ENCODE data around the gene MMP20.

The MMP20 gene

GRCh38 chr11:102622258-102622657, 2.9 kb downstream of the MMP20 start:
- Histone ChIP-seq H3K4me1 (ENCODE audit: insufficient read depth, low read length, severe bottlenecking) (no peaks in the 10 kb centered on the region), H3K27ac (ENCODE audit: low read depth, low read length, poor library complexity, severe bottlenecking) (no peak overlapping the region), H2AFZ (ENCODE audit: low read length) (no peak overlapping the region), H3K9me3 (ENCODE audit: low read length) (no peaks in the 10 kb centered on the region), H3K9me2 (ENCODE audit: low read depth, low read length) (no peaks in the 10 kb centered on the region), H3K36me3 (ENCODE audit: insufficient read depth, low read length) (no peaks in the 10 kb centered on the region), H3F3A (ENCODE audit: insufficient read depth, low read length) (no peaks in the 10 kb centered on the region), H3K27me3 (ENCODE audit: insufficient read depth, low read length) (no peaks in the 10 kb centered on the region; the same call in 1 of the 2 replicates), H3K4me3 (ENCODE audit: low read depth, low read length, poor library complexity, severe bottlenecking) (no peak overlapping the region), H3K4me2 (ENCODE audit: low read length) (no peak overlapping the region), H3K9ac (ENCODE audit: low read length) (no peak overlapping the region), H4K20me1 (ENCODE audit: insufficient read depth, low read length) (no peaks in the 10 kb centered on the region), H3K79me2 (ENCODE audit: insufficient read depth, low read length) (no peaks in the 10 kb centered on the region)
- TF ChIP-seq CTCF (IDR thresholded peaks at IDR 0.05; ENCODE audit: low read length) (no peak), EZH2 (IDR thresholded peaks at IDR 0.05; ENCODE audit: borderline replicate concordance, low read length) (no peak)

- no peaks in the 10 kb centered on the region for H3F3A ChIP-seq (ENCODE audit: insufficient read depth, low read length)
- no peaks in the 10 kb centered on the region for H3K36me3 ChIP-seq (ENCODE audit: insufficient read depth, low read length)
- no peak overlapping the region for H2AFZ ChIP-seq (ENCODE audit: low read length)
- H4K20me1 ChIP-seq (ENCODE audit: insufficient read depth, low read length): no peaks in the 10 kb centered on the region
- H3K4me3 ChIP-seq (ENCODE audit: low read depth, low read length, poor library complexity, severe bottlenecking): no peak overlapping the region
- H3K4me2 ChIP-seq (ENCODE audit: low read length): no peak overlapping the region
- no peaks in the 10 kb centered on the region; the same call in 1 of the 2 replicates for H3K27me3 ChIP-seq (ENCODE audit: insufficient read depth, low read length)
- H3K9me3 ChIP-seq (ENCODE audit: low read length): no peaks in the 10 kb centered on the region
- no peaks in the 10 kb centered on the region for H3K79me2 ChIP-seq (ENCODE audit: insufficient read depth, low read length)
- no peak overlapping the region for H3K9ac ChIP-seq (ENCODE audit: low read length)
- TF ChIP-seq EZH2 (IDR thresholded peaks at IDR 0.05; ENCODE audit: borderline replicate concordance, low read length) (no peak), CTCF (IDR thresholded peaks at IDR 0.05; ENCODE audit: low read length) (no peak)
- H3K4me1 ChIP-seq (ENCODE audit: insufficient read depth, low read length, severe bottlenecking): no peaks in the 10 kb centered on the region
- H3K9me2 ChIP-seq (ENCODE audit: low read depth, low read length): no peaks in the 10 kb centered on the region
- H3K27ac ChIP-seq (ENCODE audit: low read depth, low read length, poor library complexity, severe bottlenecking): no peak overlapping the region
Measured at GRCh38 chr11:102620818-102621561, 4.1 kb downstream of the MMP20 start.

GRCh38 chr11:102620179-102620578, 5.0 kb downstream of the MMP20 start:
- Histone ChIP-seq H3K4me3 (ENCODE audit: low read depth, low read length, poor library complexity, severe bottlenecking) (no peak overlapping the region), H4K20me1 (ENCODE audit: insufficient read depth, low read length) (no peaks in the 10 kb centered on the region), H3K4me1 (ENCODE audit: insufficient read depth, low read length, severe bottlenecking) (no peaks in the 10 kb centered on the region), H3K4me2 (ENCODE audit: low read length) (no peak overlapping the region), H3K27me3 (ENCODE audit: insufficient read depth, low read length) (no peaks in the 10 kb centered on the region; the same call in 1 of the 2 replicates), H3K9me3 (ENCODE audit: low read length) (no peaks in the 10 kb centered on the region), H3K9ac (ENCODE audit: low read length) (no peak overlapping the region), H3K27ac (ENCODE audit: low read depth, low read length, poor library complexity, severe bottlenecking) (no peak overlapping the region), H3K79me2 (ENCODE audit: insufficient read depth, low read length) (no peaks in the 10 kb centered on the region), H3F3A (ENCODE audit: insufficient read depth, low read length) (no peaks in the 10 kb centered on the region), H3K36me3 (ENCODE audit: insufficient read depth, low read length) (no peaks in the 10 kb centered on the region), H2AFZ (ENCODE audit: low read length) (no peak overlapping the region), H3K9me2 (ENCODE audit: low read depth, low read length) (no peaks in the 10 kb centered on the region)
- TF ChIP-seq CTCF (IDR thresholded peaks at IDR 0.05; ENCODE audit: low read length) (no peak), EZH2 (IDR thresholded peaks at IDR 0.05; ENCODE audit: borderline replicate concordance, low read length) (no peak)
